GM18517 (cell line): ENCODE results near the gene PLEKHA7.
A peak's percentile ranks its signal among the peaks of the same experiment; 100 is the strongest.

Experiments
- ATAC-seq: cut with Tn5 transposase; IDR thresholded peaks from one replicate; pipeline ENCODE4 v1.9.1; 2021; ENCODE audit warnings: mild to moderate bottlenecking, moderate library complexity; ENCODE audit not compliant: unreplicated experiment

Gene PLEKHA7

DNA sequence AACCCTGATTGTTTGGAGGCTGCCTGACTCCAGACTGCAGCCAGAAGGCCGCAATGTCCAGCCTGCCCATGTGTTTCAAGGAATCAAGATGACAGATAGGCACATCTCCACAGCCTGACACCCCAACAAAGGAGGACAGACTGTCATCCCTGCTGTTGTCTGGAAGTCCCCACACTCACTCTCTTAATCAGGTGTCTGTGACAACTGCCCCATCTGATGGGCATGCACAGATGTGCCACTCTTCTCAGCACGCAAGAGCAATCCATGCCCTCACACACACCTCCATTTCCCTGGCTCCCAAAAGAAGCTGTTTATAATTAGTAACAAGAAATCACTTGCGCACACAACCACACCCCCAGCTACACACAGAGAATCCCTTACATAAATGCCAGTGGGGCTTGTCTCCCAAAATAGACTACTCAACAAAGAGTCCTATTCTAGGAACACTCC lies 158.2 kb downstream of the PLEKHA7 start:
- no peak for ATAC-seq

DNA sequence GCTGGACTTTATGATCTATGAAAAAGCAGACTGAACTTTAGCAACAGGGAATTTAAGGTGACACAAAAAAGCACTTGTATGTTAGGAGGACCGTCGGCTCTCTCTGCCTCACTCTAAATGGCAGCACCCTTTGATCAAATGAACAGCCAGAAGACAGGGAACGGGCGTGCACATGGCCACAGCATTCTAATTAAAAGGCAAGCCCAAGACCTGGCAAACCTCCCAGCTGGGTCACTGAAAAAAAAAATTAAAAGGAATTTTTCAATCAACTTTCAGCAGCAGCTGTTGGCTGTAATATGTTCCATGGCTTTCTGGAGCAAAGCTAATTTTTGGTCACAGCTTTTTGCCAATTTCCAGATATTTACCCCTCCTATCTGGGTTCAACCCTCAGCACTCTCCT lies 159.2 kb downstream of the PLEKHA7 start:
- no peak for ATAC-seq

DNA sequence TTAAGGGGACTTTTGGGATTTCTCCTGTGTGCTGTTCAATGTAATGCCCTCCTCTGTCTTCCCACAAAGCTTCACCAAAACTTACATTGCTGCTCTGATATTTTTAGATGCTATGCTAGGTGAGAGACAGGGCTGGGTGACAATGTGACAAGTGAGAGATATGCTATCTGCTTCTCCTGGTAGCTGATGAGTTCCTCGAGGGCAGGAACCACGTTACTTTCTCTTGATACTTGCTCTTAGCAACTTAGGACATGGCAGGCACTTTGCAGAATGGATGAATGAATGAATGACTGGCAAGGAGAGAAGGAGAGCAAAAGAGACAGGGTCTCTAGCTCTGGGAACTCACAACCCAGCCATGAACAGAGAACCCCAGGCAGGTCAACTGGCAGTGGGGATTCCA lies 160.4 kb downstream of the PLEKHA7 start:
- no peak for ATAC-seq

DNA sequence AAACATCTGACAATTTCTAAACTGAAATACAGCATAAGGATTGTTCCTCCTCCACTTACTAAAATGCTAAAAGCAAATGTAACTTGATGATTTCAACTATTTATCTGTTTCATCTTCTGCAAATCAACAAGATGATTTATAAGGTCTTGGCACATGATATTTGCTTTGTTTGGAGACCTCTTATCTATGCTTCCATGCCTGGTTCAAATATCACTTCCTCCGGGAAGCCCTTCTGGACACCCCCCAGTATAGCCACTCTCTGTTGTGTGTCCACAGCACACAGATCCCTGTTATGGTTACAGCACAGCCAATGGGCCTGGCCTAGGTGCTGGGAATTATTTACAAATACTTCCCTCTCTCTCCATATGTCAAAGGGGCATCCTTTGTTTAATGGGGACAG lies 160.9 kb downstream of the PLEKHA7 start:
- no peak for ATAC-seq

DNA sequence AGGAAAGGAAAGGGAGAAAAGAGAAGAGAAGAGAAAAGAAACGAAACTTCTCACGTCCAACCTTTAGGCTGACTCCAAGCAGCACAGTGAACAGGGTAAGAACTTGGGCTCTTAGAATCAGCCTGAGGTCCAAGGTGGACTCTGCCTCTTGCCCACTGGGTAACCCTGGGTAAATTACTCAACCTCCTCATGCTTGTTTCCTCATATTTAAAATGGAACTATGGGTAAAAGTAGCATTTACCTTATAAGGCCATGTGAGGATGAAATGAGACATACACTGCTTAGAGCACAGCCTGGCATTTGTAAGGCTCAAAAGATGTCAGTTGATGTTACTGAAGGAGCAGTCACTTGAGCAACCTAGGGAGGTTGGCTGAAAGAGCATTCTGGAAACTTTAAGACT lies 167.9 kb downstream of the PLEKHA7 start:
- no peak for ATAC-seq

DNA sequence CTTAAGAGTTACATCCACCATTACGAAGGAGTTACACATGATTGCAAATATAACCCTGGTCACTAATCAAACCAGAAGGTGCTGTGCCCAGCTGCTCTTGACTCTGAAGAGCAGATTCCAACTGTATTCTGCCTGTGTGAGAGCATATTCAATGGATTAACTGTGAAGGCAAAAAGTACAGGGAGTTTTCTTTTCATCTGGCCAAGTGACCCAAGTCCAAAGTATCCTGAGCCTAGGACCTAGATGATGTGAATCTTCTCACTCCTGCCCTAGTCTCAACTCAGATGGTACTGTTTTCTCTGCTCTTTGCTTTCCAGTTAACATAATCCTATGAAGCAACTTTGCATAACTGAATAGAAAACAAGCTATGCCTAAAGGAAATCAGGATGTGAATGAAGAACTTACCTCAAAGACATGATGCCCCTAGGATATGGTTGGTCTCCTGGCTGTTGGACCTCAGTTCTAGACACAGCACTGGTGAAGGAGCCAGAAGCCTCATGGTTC lies 169.9 kb downstream of the PLEKHA7 start:
- no peak for ATAC-seq

DNA sequence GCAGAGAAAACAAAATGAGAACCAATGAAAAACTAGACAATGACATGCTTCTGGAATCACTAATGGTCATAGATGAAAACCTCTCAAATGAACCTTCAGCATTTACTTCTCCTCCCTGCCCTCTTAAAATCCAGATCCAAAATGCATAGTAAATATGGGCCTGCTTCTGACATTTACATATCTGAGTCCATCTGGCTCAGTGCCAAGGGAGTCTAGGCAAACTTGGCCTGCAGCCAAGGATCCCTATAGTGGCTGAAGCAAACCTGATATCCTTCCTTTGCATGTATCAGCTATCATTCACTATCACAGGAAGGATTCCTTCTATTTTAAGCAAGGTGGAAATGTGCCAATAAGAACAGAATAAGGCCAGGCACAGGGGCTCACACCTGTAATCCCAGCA lies 170.9 kb downstream of the PLEKHA7 start:
- ATAC-seq = no peak

DNA sequence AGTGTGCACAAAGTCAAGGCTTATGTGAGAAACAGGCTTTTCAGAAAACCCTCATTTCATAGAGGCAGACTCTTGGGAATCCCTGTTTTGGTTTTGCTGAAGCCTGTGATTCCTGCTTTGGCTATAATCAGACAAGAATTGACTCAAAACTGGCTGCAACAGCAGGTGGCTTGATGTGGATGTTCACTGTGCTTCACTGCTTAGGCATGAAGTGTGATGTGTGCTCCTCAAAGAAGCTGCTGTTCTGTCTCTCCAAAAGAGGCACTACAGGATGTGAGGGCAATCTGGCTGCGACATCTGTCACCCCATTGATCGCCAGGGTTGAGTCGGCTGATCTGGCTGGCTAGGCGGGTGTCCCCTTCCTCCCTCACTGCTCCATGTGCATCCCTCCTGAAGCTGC lies 172.2 kb downstream of the PLEKHA7 start:
- no peak for ATAC-seq

DNA sequence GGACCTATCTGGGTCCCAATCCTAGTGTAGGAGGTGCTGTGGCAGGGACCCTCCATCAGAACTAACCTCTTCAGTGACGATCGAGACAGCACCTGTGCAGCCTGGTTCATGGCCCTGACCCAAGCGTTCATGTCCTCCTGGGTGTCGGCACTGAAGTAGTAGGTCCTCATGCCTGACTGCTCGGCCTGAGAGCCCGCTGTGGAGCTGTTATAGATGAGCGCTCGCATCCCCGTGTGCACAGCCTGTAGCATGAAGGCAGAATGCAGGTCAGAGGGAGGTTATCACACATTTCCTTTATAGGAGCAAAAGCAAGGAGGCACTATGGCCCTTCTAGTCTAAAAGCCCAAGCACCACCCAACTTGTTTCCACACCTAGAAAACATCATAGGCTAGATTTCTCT lies 172.7 kb downstream of the PLEKHA7 start:
- ATAC-seq = no peak

DNA sequence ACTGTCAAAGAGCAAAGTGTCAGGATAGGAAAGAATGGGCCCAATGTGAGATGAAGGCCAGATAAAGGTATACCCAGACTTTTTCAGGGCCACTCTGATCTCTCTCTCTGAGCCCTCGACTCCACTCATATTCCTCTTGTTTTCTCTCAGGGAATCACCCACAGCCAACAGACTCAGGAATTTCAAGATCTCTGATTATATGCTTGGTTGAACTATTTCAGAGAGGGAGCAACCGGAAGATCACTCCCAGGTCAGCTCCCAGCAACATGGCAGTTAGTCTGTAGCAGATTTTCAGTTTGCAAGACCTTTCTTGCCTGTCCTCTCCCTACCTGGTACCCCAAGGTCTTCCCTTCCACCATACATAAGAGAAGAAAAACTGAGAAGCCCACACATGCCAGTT lies 173.3 kb downstream of the PLEKHA7 start:
- no peak for ATAC-seq

DNA sequence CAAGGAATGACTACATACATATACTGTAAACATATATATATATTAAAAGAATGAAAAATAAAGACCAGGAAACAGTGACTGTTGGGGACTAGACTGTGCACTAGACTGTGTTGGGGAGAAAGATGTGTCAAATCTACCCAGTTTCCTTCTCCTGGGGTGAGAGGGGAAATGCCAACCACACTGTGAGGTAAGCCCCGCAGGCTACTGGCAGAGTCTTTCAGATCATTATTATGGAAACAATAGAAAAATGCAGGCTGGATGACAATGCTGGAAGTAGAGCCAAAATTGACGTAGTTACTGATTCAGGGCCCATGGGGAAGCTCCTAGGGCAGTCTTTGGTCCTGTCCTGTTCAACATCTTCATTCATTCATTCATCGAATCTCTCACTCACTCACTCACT lies 174.4 kb downstream of the PLEKHA7 start:
- no peak for ATAC-seq

DNA sequence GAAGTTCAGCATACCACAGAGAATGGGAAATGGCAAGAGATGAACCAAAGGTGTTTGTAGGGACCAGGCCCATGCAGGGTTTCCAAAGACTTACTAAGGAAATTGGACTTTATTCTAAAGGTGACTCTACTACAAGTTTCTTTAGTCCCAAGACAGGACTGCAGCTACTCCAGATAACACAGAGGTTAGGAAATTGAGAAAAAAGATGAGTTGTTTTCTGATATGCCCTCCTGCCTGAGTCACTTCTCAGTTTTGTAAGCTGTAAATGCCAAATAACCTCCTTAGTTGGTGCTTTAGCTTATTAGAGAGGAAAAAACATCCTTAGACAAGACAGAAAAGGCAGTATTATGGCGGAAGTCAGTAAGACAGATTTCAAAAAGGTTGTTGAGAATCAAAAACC lies 179.8 kb downstream of the PLEKHA7 start:
- no peak for ATAC-seq

DNA sequence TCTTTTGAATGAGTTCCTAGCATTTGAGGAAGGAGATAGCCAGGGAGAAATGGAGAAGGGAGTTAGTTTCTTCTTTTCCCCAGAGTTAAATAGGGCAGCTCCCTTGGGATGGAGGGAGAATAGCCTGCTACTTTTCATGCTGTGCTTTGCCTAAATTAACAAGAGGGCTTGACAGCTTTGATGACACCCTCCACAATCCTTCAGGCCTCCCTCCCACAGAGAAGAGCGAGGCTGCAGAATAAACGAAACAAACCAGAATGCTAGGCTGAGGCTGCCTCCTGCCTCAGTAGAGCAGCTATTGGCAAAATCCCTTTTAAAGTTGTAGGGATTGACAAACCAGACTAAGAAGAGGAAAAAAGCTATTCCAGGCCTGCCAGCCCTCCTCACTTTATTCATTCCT lies 181.2 kb downstream of the PLEKHA7 start:
- ATAC-seq = no peak

DNA sequence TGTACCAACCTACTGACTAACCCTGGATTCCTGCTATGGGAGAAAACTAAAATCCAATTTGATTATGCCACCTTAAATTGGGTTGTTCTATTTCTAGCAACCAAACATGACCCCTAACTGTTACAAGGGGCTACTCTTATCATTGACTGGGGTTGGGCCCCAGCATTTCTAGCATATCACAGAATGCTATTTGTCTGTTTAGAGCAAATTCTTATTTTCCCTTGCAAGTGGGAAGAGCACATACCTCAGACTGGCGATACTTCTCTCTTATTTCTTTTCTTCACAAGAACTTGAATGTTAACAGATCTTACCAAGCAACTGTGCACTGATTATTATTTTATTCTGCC lies 182.0 kb downstream of the PLEKHA7 start:
- ATAC-seq = no peak

DNA sequence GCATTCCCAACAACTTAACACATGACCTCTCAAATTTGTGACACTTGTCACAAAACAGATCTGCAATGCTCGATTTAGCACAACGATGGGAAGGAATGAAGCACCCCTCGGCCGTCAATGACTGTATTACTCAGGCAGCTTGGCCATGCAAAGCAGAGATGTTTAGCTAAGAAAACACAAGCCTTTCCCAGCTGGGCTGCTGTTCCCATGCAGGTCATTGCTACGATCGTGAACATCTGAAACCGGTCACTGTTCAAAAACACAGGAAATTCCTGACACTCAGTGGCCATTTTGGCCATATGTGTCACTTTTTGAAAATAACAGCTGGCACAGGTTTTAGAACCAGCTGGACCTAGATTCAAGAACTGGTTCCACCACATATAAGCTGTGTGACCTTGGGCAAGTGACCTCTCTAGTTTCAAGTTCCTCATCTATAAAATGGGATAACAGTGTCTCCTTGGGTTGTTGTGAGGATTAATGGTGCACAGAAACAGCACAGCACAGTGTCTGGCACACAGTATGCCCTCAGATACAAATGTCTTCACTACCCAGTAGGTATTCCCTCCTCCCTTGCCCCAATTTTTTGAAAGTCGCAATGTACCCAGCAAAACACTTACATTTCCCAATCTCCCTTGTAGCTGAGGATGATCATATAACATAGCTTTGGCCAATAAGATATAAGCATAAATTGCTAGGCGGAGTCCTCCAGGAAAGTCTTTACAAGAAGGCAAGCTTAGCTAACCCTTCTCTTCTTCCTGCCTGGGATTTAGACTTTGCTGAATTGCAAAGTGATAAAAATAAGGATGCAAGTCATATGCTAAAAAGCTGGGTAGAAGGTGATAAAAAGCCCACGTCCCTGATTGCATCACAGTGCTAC lies 182.7 kb downstream of the PLEKHA7 start:
- no peak for ATAC-seq

DNA sequence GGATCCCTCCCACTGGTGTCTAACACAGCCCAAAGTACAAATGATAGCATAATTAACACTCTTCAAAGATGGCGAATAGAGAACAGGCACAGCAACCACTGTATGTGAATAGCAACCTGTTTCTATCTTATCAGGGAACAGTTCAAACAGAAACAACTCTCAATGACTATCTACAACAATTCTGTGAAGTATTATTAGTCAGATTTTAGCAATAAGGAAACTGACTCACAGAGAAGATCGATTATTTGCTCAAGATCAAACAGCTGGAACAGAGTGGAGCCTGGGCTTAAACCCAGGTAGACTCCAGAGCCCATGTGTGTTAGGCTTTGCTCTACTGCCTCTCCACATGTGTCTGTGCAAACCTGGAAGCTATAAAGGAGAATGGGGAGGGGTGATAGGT lies 187.1 kb downstream of the PLEKHA7 start:
- no peak for ATAC-seq

DNA sequence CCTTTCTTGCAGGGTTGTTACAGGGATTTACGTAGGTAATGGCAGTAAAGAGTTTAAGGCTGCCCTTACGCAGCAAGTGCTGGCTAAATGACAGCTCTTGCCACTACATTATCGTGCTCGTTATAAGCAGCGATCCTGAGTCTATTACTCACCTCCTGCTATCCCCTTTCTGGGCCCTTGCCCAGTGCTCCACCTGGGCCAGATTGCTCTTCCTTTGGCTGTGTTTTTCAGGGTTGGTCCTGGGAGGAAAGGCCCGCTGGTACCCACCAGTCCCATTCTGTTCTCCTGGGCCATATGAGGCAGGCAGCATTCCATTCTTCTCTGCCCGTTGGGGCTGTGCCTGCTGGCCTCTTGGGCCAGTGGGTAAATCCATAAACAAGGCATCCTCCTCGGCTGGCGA lies 188.2 kb downstream of the PLEKHA7 start:
- no peak for ATAC-seq

DNA sequence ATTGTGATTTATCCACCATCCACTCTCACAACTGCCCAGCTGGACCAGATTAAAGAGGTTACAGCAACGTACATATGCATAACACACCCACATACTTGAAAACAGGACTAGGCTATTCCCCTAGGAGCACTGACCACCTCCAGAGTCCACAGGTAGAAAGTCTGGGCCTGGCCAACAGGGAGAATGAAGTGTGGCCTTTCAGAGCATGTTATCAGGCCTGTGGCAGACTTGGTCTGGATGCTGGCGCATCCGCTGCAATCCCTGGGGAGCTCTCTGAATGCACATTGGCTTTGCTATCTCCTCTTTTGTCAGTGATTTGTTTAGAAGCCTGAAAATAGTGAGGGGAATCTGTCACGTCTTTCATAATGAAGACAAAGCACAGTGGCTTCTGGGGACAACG lies 189.1 kb downstream of the PLEKHA7 start:
- no peak for ATAC-seq

DNA sequence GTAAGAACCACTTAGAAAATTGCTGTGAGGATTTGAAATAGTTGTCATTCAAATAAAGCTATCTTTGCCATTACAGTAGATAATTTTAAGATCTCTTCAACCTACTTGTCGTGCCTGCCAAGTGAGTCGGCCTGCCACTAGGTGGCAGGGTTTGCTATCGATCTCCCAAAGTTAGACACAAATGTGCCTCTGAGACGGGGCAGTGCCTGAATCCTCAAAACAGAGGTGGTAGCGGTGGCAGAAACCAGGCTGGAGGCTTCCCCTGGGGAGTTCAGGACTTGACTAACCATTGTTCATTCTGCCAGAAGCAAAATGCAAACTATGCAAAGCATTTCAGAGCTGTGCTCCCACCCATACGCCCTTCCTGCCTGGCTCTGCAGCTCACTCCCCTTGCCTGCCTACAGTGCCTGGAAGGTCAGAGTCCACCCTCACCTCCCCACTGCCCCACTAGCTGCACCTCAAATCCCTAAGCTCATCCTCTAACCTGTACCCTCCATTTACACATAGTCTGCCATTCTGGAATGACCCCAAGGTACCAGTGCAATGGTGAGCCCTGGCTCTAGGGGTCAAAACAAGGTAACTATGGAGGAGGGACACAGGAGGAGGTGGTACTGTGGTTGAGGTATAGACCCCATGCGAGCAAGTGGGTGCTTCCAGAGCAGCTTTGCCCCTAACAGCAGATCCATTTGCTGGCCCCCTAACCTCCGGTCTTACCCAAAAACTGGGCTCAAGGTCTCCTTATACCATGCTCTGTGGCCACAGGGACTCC lies 193.7 kb downstream of the PLEKHA7 start:
- ATAC-seq = peak; percentile 88

DNA sequence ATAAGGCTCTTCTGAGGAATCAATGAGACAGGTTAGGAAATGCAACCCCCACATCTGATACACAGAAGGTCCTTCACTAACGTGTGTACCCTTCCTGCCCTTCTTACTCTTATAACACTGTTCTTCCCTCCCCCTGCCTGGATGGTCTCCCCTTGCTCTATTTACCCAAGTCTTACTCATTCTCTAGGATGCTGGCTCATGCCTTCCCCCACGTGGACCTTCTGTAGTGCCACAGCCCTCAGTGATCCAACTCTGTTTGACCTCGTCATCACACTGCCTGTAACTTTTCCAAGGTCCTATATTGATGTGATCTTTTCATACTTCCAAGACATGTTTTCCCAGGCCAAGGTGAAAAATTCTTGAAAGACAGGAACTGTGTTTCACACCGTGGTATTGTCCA lies 195.9 kb downstream of the PLEKHA7 start:
- no peak for ATAC-seq

DNA sequence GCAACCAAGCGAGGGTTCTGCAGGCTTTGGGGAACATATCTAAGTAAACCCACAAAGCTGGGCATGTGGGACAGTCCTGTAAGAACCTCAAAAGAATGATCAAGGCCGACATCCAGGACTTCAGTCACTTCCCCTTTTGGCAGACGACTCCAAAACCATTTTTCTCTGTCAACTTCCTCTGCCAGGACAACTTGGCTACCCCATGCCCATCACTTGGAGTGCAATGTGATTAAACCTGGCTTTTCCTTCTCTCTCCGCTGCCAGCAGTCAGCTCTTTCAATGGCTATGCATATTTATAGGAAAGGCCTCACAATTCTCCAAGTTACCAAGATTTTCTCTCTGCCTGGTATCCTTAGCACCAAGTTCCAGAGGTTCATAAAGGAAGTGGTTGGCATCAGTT lies 196.9 kb downstream of the PLEKHA7 start:
- no peak for ATAC-seq
